WTC11 (cell line): ENCODE data around the gene ADGRB2. TPM values are rescaled to one million over a fixed set of nuclear protein-coding genes. Genes with fewer than 3 reads are reported as not detected.

Experiments used
- ATAC-seq: fragments of 200-7000 bp; cut with Tn5 transposase; 2 replicates; pipeline ENCODE4 v1.10.0; 2021; ENCODE audit warnings: mild to moderate bottlenecking, moderate library complexity
- CTCF ChIA-PET: fragments of 300-600 bp; sonication (Branson Sonifier 250); formaldehyde crosslinking; loops from one replicate; lab custom pipeline; 2021; ENCODE audit warnings: antibody characterized with exemption; lab: Charles Lee
- POLR2A ChIA-PET: fragments of 350-600 bp; sonication (Branson Sonifier 250); formaldehyde crosslinking; loops from one replicate; lab custom pipeline; 2021; ENCODE audit warnings: antibody characterized with exemption; lab: Charles Lee
- DNase-seq: peaks from one replicate; pipeline ENCODE4 v3.0.0; 2021; ENCODE audit warnings: low spot score
- H3K27ac Mint-ChIP-seq: 2 replicates; pipeline ENCODE4 v1.8.0; 2021; ENCODE audit warnings: mixed read lengths
- H3K27me3 Mint-ChIP-seq: 2 replicates; pipeline ENCODE4 v1.8.0; 2021; ENCODE audit warnings: low read depth, mild to moderate bottlenecking, moderate library complexity, mixed read lengths
- H3K36me3 Mint-ChIP-seq: 2 replicates; pipeline ENCODE4 v1.8.0; 2021; ENCODE audit warnings: mixed read lengths
- H3K4me1 Mint-ChIP-seq: 2 replicates; pipeline ENCODE4 v1.8.0; 2022; ENCODE audit warnings: mixed read lengths
- H3K4me3 Mint-ChIP-seq: 2 replicates; pipeline ENCODE4 v1.8.0; 2021; ENCODE audit warnings: mild to moderate bottlenecking, moderate library complexity, mixed read lengths
- H3K9me3 Mint-ChIP-seq: 2 replicates; pipeline ENCODE4 v1.8.0; 2021; ENCODE audit warnings: mixed read lengths
- CBFB ChIP-seq: sonication (generic); formaldehyde crosslinking; IDR thresholded peaks from 2 replicates; pipeline ENCODE4 v1.8.1; 2022; ENCODE audit warnings: mild to moderate bottlenecking, low read depth, missing genetic modification reagents
- CDX4 ChIP-seq: fragments of 250-450 bp; sonication (Bioruptor Pico); IDR thresholded peaks from 2 replicates; pipeline ENCODE4 v1.9.0; 2021; ENCODE audit warnings: moderate library complexity, mild to moderate bottlenecking, inconsistent platforms, borderline replicate concordance
- CREB1 ChIP-seq: sonication (generic); formaldehyde crosslinking; IDR thresholded peaks from 2 replicates; pipeline ENCODE4 v1.8.0; 2023; ENCODE audit warnings: mild to moderate bottlenecking, missing genetic modification reagents
- CREM ChIP-seq: sonication (generic); formaldehyde crosslinking; IDR thresholded peaks from 2 replicates; pipeline ENCODE4 v1.8.1; 2022; ENCODE audit warnings: mild to moderate bottlenecking, missing genetic modification reagents, moderate library complexity
- ETV6 ChIP-seq: sonication (generic); formaldehyde crosslinking; IDR thresholded peaks from 2 replicates; pipeline ENCODE4 v1.8.1; 2022; ENCODE audit warnings: mild to moderate bottlenecking, missing genetic modification reagents
- GRHL2 ChIP-seq: fragments of 250-450 bp; sonication (Bioruptor Pico); IDR thresholded peaks from 2 replicates; pipeline ENCODE4 v1.8.0; 2022; ENCODE audit warnings: mild to moderate bottlenecking, moderate library complexity; ENCODE audit not compliant: insufficient replicate concordance, severe bottlenecking
- MYBL2 ChIP-seq: sonication (generic); formaldehyde crosslinking; IDR thresholded peaks from 2 replicates; pipeline ENCODE4 v1.8.1; 2023; ENCODE audit warnings: mild to moderate bottlenecking, moderate library complexity, missing genetic modification reagents
- NFATC4 ChIP-seq: fragments of 250-450 bp; sonication (Bioruptor Pico); IDR thresholded peaks from 2 replicates; pipeline ENCODE4 v1.9.0; 2021; ENCODE audit warnings: mild to moderate bottlenecking
- NFYB ChIP-seq: sonication (generic); formaldehyde crosslinking; conservative IDR thresholded peaks from 2 replicates; pipeline ENCODE4 v1.8.0; 2022; ENCODE audit warnings: low read depth, missing genetic modification reagents
- RORB ChIP-seq: fragments of 250-450 bp; sonication (Bioruptor Pico); IDR thresholded peaks from 2 replicates; pipeline ENCODE4 v1.9.0; 2021; ENCODE audit warnings: mild to moderate bottlenecking
- TEAD4 ChIP-seq: sonication (generic); formaldehyde crosslinking; IDR thresholded peaks from 2 replicates; pipeline ENCODE4 v1.8.0; 2022; ENCODE audit warnings: mild to moderate bottlenecking, missing genetic modification reagents
- TP53 ChIP-seq: sonication (generic); formaldehyde crosslinking; IDR thresholded peaks from 2 replicates; pipeline ENCODE4 v1.8.1; 2023; ENCODE audit warnings: mild to moderate bottlenecking, missing genetic modification reagents
- ZMAT4 ChIP-seq: fragments of 250-450 bp; sonication (Bioruptor Pico); IDR thresholded peaks from 2 replicates; pipeline ENCODE4 v1.9.0; 2021; ENCODE audit warnings: mild to moderate bottlenecking
- ZNF121 ChIP-seq: sonication (generic); formaldehyde crosslinking; IDR thresholded peaks from 2 replicates; pipeline ENCODE4 v1.8.0; 2023; ENCODE audit warnings: missing genetic modification reagents
- ZNF232 ChIP-seq: sonication (generic); formaldehyde crosslinking; IDR thresholded peaks from 2 replicates; pipeline ENCODE4 v1.8.0; 2022; ENCODE audit warnings: mild to moderate bottlenecking, missing genetic modification reagents
- ZNF396 ChIP-seq: fragments of 250-450 bp; sonication (Bioruptor Pico); IDR thresholded peaks from 2 replicates; pipeline ENCODE4 v1.8.0; 2021; ENCODE audit warnings: mild to moderate bottlenecking, moderate library complexity, borderline replicate concordance
- ZNF416 ChIP-seq: fragments of 250-450 bp; sonication (Bioruptor Pico); IDR thresholded peaks from 2 replicates; pipeline ENCODE4 v1.9.0; 2021; ENCODE audit warnings: mild to moderate bottlenecking, inconsistent platforms
- ZNF532 ChIP-seq: fragments of 250-450 bp; sonication (Bioruptor Pico); IDR thresholded peaks from 2 replicates; pipeline ENCODE4 v1.9.0; 2021; ENCODE audit warnings: mild to moderate bottlenecking, borderline replicate concordance
- total RNA-seq: library from RNA; stranded (reverse); gene quantifications from 3 replicates; pipeline ENCODE4 v1.2.3, GENCODE V29; 2021
- TF ChIP-seq, protein P1 (sequence below): sonication (generic); formaldehyde crosslinking; IDR thresholded peaks from 2 replicates; pipeline ENCODE4 v1.8.0; 2022; ENCODE audit warnings: mild to moderate bottlenecking, missing genetic modification reagents
- TF ChIP-seq, protein P2 (sequence below): sonication (generic); formaldehyde crosslinking; IDR thresholded peaks from 2 replicates; pipeline ENCODE4 v1.8.0; 2023; ENCODE audit warnings: missing genetic modification reagents
- TF ChIP-seq, protein P3 (sequence below): sonication (generic); formaldehyde crosslinking; IDR thresholded peaks from 2 replicates; pipeline ENCODE4 v1.8.1; 2022; ENCODE audit warnings: missing genetic modification reagents, borderline replicate concordance
- TF ChIP-seq, protein P4 (sequence below): sonication (generic); formaldehyde crosslinking; IDR thresholded peaks from 2 replicates; pipeline ENCODE4 v1.8.1; 2023; ENCODE audit warnings: mild to moderate bottlenecking, missing genetic modification reagents, moderate library complexity
- TF ChIP-seq, protein P5 (sequence below): sonication (generic); formaldehyde crosslinking; IDR thresholded peaks from 2 replicates; pipeline ENCODE4 v1.8.1; 2023; ENCODE audit warnings: mild to moderate bottlenecking, moderate library complexity, missing genetic modification reagents

ADGRB2 gene
- total RNA-seq, 1 experiment from 2014 or later, result 39.3 TPM

- TF ChIP-seq ZNF232 (CRISPR knock-in tag) (no peak), TP53 (CRISPR knock-in tag) (no peak), ZNF416 (CRISPR knock-in tag) (no peak), ZMAT4 (CRISPR knock-in tag) (no peak), ZNF121 (CRISPR knock-in tag) (no peak), ETV6 (CRISPR knock-in tag) (no peak), MYBL2 (CRISPR knock-in tag) (no peak), CREM (CRISPR knock-in tag) (no peak), ZNF532 (no peak)
- TF ChIP-seq, protein P1, sequence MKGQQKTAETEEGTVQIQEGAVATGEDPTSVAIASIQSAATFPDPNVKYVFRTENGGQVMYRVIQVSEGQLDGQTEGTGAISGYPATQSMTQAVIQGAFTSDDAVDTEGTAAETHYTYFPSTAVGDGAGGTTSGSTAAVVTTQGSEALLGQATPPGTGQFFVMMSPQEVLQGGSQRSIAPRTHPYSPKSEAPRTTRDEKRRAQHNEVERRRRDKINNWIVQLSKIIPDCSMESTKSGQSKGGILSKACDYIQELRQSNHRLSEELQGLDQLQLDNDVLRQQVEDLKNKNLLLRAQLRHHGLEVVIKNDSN (CRISPR knock-in tag), result no peak
- POLR2A ChIA-PET, result no interaction called here
- no peaks in the 10 kb centered on the region for H3K36me3 Mint-ChIP-seq
- no peaks in the 10 kb centered on the region for H3K9me3 Mint-ChIP-seq
- no peak overlapping the region for H3K27ac Mint-ChIP-seq
- ATAC-seq, result no peak
- no peak overlapping the region for H3K4me3 Mint-ChIP-seq
- H3K27me3 Mint-ChIP-seq, result no peaks in the 10 kb centered on the region
- peaks cover 7% of the 10 kb centered on the region for H3K4me1 Mint-ChIP-seq
- CTCF ChIA-PET, result interaction anchor here (1.7 to 2.0 kb wide), 2 partner anchors 75 to 96 kb away, joined by 4 to 8 read pairs; no protein-coding TSS in a partner anchor
- DNase-seq, result no peak
Observed at GRCh38 chr1:31693231-31693630, 70.9 kb downstream of the ADGRB2 start.

DNA sequence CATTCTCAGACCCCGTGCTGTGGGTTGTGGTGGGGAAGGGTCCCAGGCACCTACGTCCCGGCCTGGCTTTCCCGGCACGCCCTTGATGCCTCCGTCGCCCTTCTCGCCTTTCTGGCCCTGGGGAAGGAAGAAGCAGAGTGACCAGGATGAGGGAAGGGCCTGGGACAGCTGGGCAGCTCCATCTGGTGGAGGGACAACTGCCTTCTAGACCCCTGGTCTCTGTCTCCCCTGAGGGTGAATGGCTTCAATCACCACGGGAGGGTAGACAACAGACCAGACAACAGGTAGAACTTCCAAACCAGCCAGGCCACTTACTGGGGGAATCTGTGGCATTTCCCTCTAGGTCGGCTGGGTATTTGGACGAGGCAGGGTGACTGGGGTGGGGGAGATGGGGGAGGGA, 72.2 kb downstream of the ADGRB2 start:
- Mint-ChIP-seq H3K36me3 (no peaks in the 10 kb centered on the region), H3K4me1 (peaks cover 2% of the 10 kb centered on the region; the same call in 1 of the 2 replicates), H3K4me3 (no peak overlapping the region), H3K9me3 (no peaks in the 10 kb centered on the region), H3K27ac (no peak overlapping the region; the same call in 1 of the 2 replicates), H3K27me3 (no peaks in the 10 kb centered on the region)
- ChIA-PET CTCF (interaction anchor here (0.6 to 1.2 kb wide), 4 partner anchors 15 to 508 kb away, joined by 3 to 6 read pairs (median 3); no protein-coding TSS in a partner anchor), POLR2A (no interaction called here)
- ATAC-seq (no peak), DNase-seq (no peak)
- TF ChIP-seq NFYB, result no peak
- no peak for TF ChIP-seq CREB1
- TF ChIP-seq RORB (CRISPR knock-in tag), result no peak
- TF ChIP-seq, protein P2, sequence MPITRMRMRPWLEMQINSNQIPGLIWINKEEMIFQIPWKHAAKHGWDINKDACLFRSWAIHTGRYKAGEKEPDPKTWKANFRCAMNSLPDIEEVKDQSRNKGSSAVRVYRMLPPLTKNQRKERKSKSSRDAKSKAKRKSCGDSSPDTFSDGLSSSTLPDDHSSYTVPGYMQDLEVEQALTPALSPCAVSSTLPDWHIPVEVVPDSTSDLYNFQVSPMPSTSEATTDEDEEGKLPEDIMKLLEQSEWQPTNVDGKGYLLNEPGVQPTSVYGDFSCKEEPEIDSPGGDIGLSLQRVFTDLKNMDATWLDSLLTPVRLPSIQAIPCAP, result no peak
- TF ChIP-seq ZMAT4 (CRISPR knock-in tag), result no peak
- no peak for TF ChIP-seq TP53 (CRISPR knock-in tag)
- TF ChIP-seq GRHL2, result no peak
- TF ChIP-seq CREM (CRISPR knock-in tag), result no peak
- TF ChIP-seq, protein P3, sequence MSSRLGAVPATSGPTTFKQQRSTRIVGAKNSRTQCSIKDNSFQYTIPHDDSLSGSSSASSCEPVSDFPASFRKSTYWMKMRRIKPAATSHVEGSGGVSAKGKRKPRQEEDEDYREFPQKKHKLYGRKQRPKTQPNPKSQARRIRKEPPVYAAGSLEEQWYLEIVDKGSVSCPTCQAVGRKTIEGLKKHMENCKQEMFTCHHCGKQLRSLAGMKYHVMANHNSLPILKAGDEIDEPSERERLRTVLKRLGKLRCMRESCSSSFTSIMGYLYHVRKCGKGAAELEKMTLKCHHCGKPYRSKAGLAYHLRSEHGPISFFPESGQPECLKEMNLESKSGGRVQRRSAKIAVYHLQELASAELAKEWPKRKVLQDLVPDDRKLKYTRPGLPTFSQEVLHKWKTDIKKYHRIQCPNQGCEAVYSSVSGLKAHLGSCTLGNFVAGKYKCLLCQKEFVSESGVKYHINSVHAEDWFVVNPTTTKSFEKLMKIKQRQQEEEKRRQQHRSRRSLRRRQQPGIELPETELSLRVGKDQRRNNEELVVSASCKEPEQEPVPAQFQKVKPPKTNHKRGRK (CRISPR knock-in tag), result no peak
- TF ChIP-seq CDX4 (CRISPR knock-in tag), result no peak
- TF ChIP-seq, protein P4, sequence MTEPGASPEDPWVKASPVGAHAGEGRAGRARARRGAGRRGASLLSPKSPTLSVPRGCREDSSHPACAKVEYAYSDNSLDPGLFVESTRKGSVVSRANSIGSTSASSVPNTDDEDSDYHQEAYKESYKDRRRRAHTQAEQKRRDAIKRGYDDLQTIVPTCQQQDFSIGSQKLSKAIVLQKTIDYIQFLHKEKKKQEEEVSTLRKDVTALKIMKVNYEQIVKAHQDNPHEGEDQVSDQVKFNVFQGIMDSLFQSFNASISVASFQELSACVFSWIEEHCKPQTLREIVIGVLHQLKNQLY (CRISPR knock-in tag), result no peak
- no peak for TF ChIP-seq CBFB (CRISPR knock-in tag)
- no peak for TF ChIP-seq NFATC4 (CRISPR knock-in tag)
- TF ChIP-seq MYBL2 (CRISPR knock-in tag), result no peak
- TF ChIP-seq ZNF396 (CRISPR knock-in tag), result no peak
- TF ChIP-seq TEAD4 (CRISPR knock-in tag), result no peak
- TF ChIP-seq, protein P5, sequence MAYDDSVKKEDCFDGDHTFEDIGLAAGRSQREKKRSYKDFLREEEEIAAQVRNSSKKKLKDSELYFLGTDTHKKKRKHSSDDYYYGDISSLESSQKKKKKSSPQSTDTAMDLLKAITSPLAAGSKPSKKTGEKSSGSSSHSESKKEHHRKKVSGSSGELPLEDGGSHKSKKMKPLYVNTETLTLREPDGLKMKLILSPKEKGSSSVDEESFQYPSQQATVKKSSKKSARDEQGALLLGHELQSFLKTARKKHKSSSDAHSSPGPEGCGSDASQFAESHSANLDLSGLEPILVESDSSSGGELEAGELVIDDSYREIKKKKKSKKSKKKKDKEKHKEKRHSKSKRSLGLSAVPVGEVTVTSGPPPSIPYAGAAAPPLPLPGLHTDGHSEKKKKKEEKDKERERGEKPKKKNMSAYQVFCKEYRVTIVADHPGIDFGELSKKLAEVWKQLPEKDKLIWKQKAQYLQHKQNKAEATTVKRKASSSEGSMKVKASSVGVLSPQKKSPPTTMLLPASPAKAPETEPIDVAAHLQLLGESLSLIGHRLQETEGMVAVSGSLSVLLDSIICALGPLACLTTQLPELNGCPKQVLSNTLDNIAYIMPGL (CRISPR knock-in tag), result no peak
